ENCODE data around the gene NALCN.

Gene NALCN

GRCh38 chr13:101412076-101412475 lies 4.2 kb downstream of the NALCN start:
- no peak for DNase-seq

DNA sequence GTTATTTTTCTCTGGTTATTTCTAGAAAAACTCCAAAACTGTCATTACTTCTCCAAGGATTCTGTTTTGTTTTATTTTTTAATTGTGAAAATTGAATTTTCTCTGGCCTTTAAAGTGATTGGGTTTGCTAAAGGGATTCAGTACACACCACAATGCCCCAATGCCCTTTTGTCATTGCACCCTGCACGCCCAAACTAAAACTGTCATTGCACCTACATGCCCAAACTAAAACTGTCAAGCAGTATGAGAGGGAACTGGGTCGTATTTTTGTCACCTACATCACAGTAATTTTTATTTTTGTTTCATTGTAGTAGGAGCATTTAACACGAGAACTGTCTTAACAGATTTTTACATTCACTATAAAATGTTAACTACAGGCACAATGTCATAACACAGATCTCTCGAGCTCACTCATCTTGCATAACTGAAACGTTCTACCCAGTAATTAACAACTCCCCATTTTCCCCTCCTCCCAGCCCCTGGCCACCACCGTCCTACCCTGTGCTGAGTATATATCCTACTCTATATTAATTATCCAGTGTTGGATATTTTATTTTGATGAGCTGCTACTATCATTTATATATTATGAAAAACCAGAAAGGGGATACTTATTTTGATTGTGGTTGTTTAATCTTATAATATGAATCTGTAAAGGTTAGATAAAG lies 7.2 kb downstream of the NALCN start:
- DNase-seq = no peak

DNA sequence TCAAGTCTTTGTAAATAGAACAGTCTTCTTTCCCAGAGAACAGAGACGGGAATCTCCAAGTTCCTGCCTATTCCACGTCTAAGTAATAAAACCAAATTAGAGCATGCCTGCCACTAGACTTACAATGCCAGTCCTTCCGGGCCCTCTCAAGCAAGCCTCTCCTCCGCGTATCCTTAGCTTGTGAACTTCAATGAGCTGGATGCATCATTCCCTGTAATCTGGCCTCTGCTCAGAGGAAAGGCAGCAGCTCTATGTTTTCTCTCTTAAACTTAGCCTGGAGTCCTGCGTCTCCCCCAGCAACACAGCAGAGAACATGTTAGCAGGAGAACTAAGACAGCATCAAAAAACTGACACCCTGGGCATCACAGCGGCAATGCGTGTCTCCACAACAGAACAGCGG lies 8.2 kb downstream of the NALCN start:
- no peak for DNase-seq

DNA sequence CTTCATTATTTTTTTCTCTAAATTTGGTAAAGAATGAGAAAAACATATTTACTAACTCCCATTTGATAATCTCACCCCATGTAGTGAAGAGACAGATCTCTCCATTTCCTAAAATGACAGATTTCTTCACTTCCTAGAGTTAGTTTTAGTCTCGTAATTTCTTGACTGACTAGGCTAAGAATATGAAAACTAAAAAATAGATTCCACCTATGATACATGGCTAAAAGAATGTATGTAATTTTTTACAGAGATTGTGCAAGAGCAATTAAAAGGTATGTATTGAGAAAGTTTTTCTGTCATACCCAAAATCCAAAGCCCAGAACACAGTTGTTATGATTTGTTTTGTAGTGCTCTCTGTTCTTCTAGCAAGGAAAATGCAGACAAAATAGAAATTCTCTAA lies 9.5 kb downstream of the NALCN start:
- no peak for DNase-seq

GRCh38 chr13:101401196-101401595 lies 15.1 kb downstream of the NALCN start:
- no peak for DNase-seq

DNA sequence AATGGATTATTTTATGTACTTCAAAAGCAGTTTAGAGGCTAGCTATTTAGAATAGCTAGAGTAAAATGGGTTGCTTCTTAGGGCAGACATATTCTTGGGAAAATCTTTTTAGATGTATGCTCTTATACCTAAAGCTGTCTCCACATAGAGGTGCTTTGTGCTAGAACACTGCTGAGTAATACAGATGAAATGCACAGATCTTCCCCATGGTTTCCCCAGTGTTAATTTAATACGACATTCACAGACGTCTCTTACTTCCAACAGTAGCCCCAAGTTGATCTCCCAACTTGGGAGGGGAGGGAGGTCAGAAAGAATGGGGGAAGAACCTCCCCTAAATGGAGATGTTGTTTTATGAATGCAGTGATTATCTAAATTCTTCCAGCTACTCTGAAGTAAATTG lies 16.9 kb downstream of the NALCN start:
- DNase-seq = no peak

GRCh38 chr13:101398920-101399319 lies 17.4 kb downstream of the NALCN start:
- DNase-seq = no peak

DNA sequence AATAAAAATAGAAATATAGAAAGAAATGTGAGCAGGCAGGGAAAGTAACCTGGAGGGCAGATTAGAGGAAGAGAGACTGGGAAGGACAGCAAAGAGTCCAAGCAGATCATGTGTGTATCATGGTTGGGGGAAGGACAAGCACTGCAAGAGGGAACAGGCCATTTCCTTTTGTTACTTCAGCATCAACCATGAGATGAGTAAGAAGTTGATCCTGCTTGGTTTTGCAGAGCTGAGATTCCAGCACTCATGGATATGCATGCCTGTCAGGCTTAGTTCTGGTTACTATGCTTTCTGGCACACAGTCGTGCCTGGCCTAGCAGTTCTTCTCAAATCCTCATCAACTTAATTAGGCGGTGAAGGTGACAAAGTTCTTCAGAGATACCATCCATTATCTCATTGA lies 18.1 kb downstream of the NALCN start:
- DNase-seq = no peak

- DNase-seq = no peak
Observed at GRCh38 chr13:101397742-101398141, 18.6 kb downstream of the NALCN start.

- DNase-seq = no peak
Observed at GRCh38 chr13:101394605-101395004, 21.7 kb downstream of the NALCN start.

- DNase-seq = no peak
Observed at GRCh38 chr13:101393140-101393539, 23.2 kb downstream of the NALCN start.

DNA sequence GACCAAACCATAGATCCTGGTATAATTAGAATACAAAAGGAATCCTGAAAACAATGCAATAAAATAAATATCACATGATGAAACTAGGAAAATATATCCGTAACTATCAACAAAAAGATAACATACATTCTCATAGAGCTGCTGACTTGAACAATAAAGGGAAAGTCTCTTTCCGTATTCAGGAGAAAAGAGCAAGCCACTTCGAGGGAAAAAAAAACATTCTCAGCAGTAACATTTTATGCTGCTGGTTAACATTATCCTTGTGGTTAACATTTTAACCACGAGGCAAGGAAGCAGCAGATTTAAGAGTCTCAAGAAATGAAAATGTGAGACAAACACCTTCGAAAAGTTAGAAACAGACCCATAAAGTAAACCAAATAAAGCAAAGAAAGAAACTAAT lies 25.8 kb downstream of the NALCN start:
- no peak for DNase-seq

DNA sequence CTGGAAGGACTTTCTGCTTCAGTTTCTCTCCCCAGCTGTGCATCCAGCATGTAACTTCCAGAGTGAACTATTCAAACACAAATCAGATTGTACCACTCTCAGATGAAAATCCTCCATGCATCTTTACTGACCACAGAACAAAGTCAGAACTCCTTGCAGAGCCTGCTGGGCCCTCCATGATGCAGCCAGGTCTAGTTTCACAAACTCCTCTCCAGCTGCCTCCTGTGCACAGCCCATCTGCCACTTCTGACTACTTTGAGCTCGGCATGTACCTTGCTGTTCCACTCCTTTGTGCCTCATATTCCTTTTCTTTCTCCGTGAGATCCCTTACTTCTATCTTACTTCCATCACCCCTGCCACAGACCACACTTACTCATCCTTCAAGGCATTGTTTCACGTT lies 31.4 kb downstream of the NALCN start:
- DNase-seq = no peak

- no peak for DNase-seq
Observed at GRCh38 chr13:101383595-101383994, 32.7 kb downstream of the NALCN start.

DNA sequence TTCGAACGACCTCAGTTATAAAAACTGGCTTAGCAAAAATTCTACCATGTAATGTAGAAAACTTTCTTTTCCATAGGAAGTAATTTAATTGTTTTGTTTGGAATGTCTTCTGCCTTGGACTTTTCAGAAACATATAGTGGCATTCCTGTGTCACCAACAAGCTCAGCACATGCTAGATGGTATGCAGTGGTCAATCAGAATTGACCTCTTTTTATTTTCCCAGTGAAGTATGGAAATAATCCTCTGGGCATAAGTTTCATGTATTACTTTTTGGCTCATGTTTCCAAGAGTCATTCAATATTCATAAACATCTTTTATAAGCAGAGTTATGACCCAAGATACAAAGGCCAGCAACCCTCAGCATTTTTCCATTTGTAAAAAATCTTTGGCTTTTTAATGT lies 33.6 kb downstream of the NALCN start:
- no peak for DNase-seq

DNA sequence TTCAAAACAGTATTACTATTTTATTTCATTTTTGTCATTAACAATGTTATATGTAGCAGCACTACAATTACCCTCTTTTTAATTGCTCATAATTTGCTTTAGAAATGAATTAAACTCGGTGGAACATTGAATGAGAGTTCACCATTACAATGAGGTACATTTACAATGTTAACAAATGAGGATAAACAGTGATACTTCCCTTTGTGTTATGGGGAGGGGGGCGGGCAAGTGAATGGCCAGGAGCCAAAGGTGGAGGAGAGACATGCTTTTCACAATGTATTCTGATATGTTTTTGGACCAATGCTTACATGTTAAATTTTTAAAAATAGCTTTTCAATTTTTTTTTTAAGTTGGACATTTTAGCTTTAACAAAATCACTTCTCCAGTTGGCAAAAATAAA lies 34.2 kb downstream of the NALCN start:
- no peak for DNase-seq

GRCh38 chr13:101360525-101360924 lies 55.8 kb downstream of the NALCN start:
- DNase-seq = no peak

DNA sequence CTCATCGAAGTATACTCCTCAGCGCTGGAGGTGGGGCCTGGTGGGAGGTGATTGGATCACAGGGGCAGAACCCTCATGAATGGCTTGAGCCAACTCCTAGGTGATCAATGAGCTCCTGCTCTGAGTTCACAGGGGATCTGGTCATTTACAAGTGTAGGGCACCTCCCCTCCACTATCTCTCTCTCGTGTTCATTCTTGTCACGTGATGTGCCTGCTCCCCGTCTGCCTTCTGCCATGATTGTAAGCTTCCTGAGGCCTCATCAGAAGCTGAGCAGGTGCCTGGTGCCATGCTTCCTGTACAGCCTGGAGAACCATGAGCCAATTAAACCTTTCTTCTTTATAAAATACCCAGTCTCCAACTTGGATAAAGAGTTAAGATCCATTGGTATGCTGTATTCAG lies 61.4 kb downstream of the NALCN start:
- no peak for DNase-seq

DNA sequence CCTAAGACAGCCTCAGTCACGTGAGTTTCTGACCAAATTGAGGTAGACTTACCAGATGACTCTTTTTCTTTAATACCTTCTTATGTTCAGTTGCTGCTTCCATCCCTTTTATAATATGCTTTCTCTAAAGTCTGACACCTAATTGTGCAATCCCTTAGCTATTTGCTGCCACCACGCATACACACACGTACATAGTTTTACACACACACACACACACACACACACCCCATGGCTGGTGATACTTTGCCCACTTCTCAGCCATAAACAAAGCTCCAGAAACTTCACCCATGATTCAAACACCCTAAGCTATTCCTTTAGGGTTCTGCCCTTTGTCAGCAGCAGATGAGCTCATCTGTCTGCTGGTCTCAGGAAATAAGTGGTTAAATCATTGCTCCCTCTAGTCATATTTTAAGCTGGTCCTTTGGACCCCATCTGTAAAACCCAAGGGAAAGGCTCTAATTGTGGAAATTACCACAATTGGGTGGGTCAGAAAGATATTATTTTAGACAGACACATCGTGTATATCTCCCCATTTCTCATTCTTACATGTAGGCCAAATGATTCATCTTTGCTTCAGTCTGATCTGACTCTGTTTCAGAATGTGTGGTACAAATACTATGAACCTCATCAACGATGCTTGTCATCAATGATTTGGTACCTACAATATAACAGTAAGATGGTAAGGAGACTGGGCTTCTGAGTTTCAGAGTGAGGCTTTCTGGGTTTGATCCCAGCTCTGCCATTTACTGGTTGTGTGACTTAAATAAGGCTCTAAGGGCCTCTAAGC lies 69.2 kb downstream of the NALCN start:
- DNase-seq = no peak

DNA sequence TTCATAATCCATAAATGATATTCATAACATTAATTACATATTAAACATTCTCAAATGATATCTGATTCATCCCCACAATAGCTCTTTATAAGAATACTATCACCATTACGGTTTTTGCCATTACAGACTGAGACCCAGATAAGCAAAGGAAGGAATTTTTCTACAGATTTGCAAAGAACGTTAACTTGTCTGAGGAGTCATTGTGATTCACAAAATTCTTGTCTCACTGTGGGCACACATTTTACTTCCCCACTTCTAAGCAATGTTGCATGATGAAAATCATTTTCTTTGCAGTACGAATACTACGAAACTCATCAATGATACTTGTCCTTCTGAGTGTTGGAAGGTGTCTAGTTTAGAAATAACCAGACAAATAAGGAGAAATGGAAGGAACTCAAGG lies 70.1 kb downstream of the NALCN start:
- no peak for DNase-seq

GRCh38 chr13:101343128-101343787 lies 73.0 kb downstream of the NALCN start:
- DNase-seq = no peak

- no peak for DNase-seq
Observed at GRCh38 chr13:101341464-101341863, 74.8 kb downstream of the NALCN start.

- no peak for DNase-seq
Observed at GRCh38 chr13:101339202-101339601, 77.1 kb downstream of the NALCN start.

DNA sequence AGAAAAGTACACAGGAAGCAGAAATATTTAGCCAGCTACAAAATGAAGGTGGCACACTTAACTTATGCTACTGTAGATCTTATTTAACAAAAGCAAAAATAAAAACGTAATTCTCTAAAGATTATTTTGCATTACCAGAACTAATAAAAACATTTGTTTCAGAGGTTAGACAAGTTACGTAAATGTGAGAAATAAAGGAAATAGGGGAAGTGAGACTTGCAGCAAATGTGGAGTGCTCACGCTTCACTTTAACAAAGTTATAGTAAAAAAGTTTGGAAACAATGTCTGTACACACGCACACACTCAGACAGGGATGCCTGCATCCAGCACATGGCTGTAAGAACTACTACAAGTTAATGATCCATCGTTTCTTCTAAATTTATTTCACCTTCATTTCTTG lies 83.7 kb downstream of the NALCN start:
- DNase-seq = no peak
